ENCODE data around the gene CMTM4.
"Not testable (repeated sequence)": the region's sequence is repeated elsewhere in the genome, so short reads cannot be mapped to it uniquely, and the experiment has no call there.

The CMTM4 gene

GRCh38 chr16:66634527-66635196 lies 61.9 kb downstream of the CMTM4 start:
- no peak for FAIRE-seq
- TF ChIP-seq, protein P1, sequence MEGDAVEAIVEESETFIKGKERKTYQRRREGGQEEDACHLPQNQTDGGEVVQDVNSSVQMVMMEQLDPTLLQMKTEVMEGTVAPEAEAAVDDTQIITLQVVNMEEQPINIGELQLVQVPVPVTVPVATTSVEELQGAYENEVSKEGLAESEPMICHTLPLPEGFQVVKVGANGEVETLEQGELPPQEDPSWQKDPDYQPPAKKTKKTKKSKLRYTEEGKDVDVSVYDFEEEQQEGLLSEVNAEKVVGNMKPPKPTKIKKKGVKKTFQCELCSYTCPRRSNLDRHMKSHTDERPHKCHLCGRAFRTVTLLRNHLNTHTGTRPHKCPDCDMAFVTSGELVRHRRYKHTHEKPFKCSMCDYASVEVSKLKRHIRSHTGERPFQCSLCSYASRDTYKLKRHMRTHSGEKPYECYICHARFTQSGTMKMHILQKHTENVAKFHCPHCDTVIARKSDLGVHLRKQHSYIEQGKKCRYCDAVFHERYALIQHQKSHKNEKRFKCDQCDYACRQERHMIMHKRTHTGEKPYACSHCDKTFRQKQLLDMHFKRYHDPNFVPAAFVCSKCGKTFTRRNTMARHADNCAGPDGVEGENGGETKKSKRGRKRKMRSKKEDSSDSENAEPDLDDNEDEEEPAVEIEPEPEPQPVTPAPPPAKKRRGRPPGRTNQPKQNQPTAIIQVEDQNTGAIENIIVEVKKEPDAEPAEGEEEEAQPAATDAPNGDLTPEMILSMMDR (IDR thresholded peaks at IDR 0.05; ENCODE audit: insufficient read depth, missing control alignments), result no peak

GRCh38 chr16:66631558-66631957 lies 65.0 kb downstream of the CMTM4 start:
- not testable (repeated sequence) for FAIRE-seq; DNase-seq (ENCODE audit: insufficient read length, low spot score)

More at GRCh38 chr16:66634527-66635196, 61.9 kb downstream of the CMTM4 start:
- no peak for DNase-seq (ENCODE audit: insufficient read length, low spot score)

- not testable (repeated sequence) for FAIRE-seq; DNase-seq (ENCODE audit: insufficient read length, low spot score)
Observed at GRCh38 chr16:66630561-66631260, 65.8 kb downstream of the CMTM4 start.

- DNase-seq (ENCODE audit: insufficient read length, low spot score) (no peak), FAIRE-seq (no peak)
- TF ChIP-seq, protein P1 (IDR thresholded peaks at IDR 0.05; ENCODE audit: insufficient read depth, missing control alignments), result no peak
Observed at GRCh38 chr16:66629856-66630255, 66.7 kb downstream of the CMTM4 start.

DNA sequence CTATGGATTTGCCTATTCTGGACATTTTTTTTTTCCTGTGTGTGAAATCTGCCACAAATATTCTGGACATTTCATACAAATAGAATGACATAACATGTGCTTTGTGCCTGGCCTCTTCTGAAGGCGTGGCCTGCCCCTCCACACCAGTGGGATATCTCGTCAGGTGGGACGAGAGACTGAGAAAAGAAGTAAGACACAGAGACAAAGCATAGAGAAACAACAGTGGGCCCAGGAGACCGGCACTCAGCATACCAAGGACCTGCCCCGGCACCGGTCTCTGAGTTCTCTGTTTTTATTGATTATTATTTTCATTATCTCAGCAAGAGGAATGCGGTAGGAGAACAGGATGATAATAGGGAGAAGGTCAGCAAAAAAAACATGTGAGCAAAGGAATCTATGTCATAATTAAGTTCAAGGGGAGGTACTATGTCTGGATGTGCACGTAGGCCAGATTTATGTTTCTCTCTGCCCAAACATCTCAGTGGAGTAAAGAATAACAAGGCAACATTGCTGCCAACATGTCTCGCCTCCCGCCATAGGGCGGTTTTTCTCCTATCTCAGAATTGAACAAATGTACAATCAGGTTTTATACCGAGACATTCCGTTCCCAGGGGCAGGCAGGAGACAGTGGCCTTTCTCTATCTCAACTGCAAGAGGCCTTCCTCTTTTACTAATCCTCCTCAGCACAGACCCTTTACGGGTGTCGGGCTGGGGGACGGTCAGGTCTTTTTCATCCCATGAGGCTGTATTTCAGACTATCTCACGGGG lies 68.7 kb downstream of the CMTM4 start:
- FAIRE-seq; DNase-seq (ENCODE audit: insufficient read length, low spot score): not testable (repeated sequence)

DNA sequence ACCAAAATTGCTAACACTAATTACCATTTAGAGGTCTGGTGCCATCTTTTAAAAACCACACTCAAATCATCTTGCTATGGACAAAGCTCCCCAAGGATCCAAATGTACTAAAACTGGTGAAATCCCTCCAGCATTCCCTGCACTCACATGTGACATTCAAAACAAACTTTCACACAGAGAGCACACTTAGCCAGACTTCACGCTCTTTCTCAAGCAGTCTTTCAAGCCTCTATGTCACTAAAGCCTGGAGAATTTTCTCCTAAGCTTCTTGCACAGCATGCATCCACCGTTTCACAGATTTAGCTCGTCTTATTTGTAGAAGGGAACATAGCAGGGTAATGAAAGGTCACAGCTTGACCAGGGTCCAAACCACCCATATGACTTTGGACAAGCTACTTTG lies 72.8 kb downstream of the CMTM4 start:
- TF ChIP-seq, protein P1 (IDR thresholded peaks at IDR 0.05; ENCODE audit: insufficient read depth, missing control alignments), result no peak
- no peak for FAIRE-seq
- no peak for DNase-seq (ENCODE audit: insufficient read length, low spot score)

- FAIRE-seq (no peak), DNase-seq (ENCODE audit: insufficient read length, low spot score) (no peak)
- TF ChIP-seq, protein P1 (IDR thresholded peaks at IDR 0.05; ENCODE audit: insufficient read depth, missing control alignments), result no peak
Observed at GRCh38 chr16:66622863-66623262, 73.7 kb downstream of the CMTM4 start.

DNA sequence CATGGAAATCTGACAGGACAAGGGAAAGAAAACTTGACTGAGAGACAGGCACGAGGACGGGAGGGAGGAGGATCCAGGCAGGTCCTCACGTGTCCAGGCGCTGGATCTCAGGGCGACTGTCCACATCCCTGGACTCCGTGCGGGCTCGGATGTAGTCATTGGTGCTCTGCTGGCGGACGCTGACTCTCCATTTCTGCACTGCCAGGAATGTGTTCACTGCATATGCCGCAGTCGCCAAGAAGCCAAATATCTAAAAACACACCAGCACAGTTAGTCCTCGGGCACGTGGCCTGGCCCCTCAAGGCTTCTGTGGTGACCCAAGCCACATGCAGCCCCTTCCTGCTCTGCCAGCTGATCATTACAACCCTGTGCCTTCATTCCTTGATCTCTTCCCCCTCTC lies 74.6 kb downstream of the CMTM4 start:
- FAIRE-seq (no peak), DNase-seq (ENCODE audit: insufficient read length, low spot score) (no peak)
- TF ChIP-seq, protein P1 (IDR thresholded peaks at IDR 0.05; ENCODE audit: insufficient read depth, missing control alignments), result no peak

Data from D721Med (cell line).